Measurements from ENCODE around the gene GPR156.

GRCh38 chr3:120167488-120167887, 117.5 kb downstream of the GPR156 start:
- TF ChIP-seq, protein P1, sequence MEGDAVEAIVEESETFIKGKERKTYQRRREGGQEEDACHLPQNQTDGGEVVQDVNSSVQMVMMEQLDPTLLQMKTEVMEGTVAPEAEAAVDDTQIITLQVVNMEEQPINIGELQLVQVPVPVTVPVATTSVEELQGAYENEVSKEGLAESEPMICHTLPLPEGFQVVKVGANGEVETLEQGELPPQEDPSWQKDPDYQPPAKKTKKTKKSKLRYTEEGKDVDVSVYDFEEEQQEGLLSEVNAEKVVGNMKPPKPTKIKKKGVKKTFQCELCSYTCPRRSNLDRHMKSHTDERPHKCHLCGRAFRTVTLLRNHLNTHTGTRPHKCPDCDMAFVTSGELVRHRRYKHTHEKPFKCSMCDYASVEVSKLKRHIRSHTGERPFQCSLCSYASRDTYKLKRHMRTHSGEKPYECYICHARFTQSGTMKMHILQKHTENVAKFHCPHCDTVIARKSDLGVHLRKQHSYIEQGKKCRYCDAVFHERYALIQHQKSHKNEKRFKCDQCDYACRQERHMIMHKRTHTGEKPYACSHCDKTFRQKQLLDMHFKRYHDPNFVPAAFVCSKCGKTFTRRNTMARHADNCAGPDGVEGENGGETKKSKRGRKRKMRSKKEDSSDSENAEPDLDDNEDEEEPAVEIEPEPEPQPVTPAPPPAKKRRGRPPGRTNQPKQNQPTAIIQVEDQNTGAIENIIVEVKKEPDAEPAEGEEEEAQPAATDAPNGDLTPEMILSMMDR (IDR thresholded peaks at IDR 0.05) = no peak
- TF ChIP-seq POLR2A (IDR thresholded peaks at IDR 0.05) = no peak

Measured in adrenal gland (tissue), 5 donors.